HepG2 (cell line): ENCODE measurements around the gene SLCO3A1. TPM values are rescaled to one million over a fixed set of nuclear protein-coding genes. Genes with fewer than 3 reads are reported as not detected.

ENCODE experiments used
- ATAC-seq: fragments of 200-7000 bp; cut with Tn5 transposase; 3 replicates; pipeline ENCODE4 v1.9.1; 2020; ENCODE audit warnings: mild to moderate bottlenecking, moderate library complexity
- BruUV-seq: library from RNA; stranded (reverse); fragments of 400-500 nt; replicated peaks from 2 replicates; lab custom pipeline; 2021; lab: Mats Ljungman, UMichigan
- CTCF ChIA-PET: fragments of 300-600 bp; formaldehyde crosslinking; extraction: SDS; loops from one replicate; lab custom pipeline; 2021; ENCODE audit warnings: low total read pairs, inconsistent platforms, low intra/inter-chr PET ratio; lab: Yijun Ruan, JAX
- POLR2A ChIA-PET: fragments of 350-600 bp; sonication (Branson Sonifier 250); formaldehyde crosslinking; loops from one replicate; lab custom pipeline; 2020; ENCODE audit warnings: antibody characterized with exemption, inconsistent platforms; lab: Yijun Ruan, JAX
- DNase-seq: peaks from one replicate; pipeline ENCODE4 v3.0.0-alpha.2; 2015; ENCODE audit warnings: low spot score
- FAIRE-seq: peaks from 3 replicates; lab custom pipeline; 2011; peaks lifted over from hg19 to GRCh38; lab: Jason Lieb, UNC
- H2AFZ ChIP-seq: one replicate; pipeline ENCODE4 v1.6.1; 2011; ENCODE audit warnings: low read length, inconsistent platforms
- H3K27ac ChIP-seq: fragments of 300-600 bp; 3 replicates; pipeline ENCODE4 v1.8.0; 2011; ENCODE audit warnings: mixed run types, mild to moderate bottlenecking, mixed read lengths, low read length, inconsistent platforms; ENCODE audit not compliant: insufficient read depth; ENCODE audit errors: extremely low read length
- H3K27me3 ChIP-seq, 2 experiments: fragments of 200-600 bp in 1 of 2; 2 replicates in 1 of 2; 3 replicates in 1 of 2; pipeline versions ENCODE4 v1.6.0 to v1.8.0; 2011; ENCODE audit warnings: low read length in 2 of 2, mild to moderate bottlenecking in 2 of 2, moderate library complexity in 2 of 2, inconsistent platforms in 1 of 2; ENCODE audit not compliant: insufficient read depth in 2 of 2, control insufficient read depth in 1 of 2
- H3K36me3 ChIP-seq, 2 experiments: fragments of 200-600 bp in 1 of 2; replicated peaks in 1 of 2; 2 replicates in 1 of 2; 3 replicates in 1 of 2; pipeline versions ENCODE4 v1.5.1 to v1.8.0; 2011; ENCODE audit warnings: low read length in 2 of 2, inconsistent platforms in 1 of 2; ENCODE audit not compliant: insufficient read depth in 2 of 2, control insufficient read depth in 1 of 2
- H3K4me1 ChIP-seq: 2 replicates; pipeline ENCODE4 v1.5.1; 2012; ENCODE audit warnings: low read length, inconsistent platforms; ENCODE audit not compliant: insufficient read depth
- H3K4me2 ChIP-seq: 2 replicates; pipeline ENCODE4 v1.6.0; 2011; ENCODE audit warnings: low read depth, low read length, inconsistent platforms
- H3K4me3 ChIP-seq, 3 experiments: fragments of 200-600 bp in 1 of 3; sonication (generic), shearing (Covaris generic) in 1 of 3; replicated peaks in 1 of 3; 2 replicates each; pipeline ENCODE4 v1.5.1; 2011 to 2016; ENCODE audit warnings: low read length in 3 of 3, inconsistent platforms in 2 of 3, low read depth in 2 of 3, mild to moderate bottlenecking in 2 of 3, control low read depth in 1 of 3, mixed read lengths in 1 of 3; ENCODE audit not compliant: insufficient read depth in 1 of 3
- H3K79me2 ChIP-seq: one replicate; pipeline ENCODE4 v1.6.1; 2011; ENCODE audit warnings: low read length, inconsistent platforms; ENCODE audit not compliant: insufficient read depth
- H3K9ac ChIP-seq: 2 replicates; pipeline ENCODE4 v1.6.0; 2011; ENCODE audit warnings: mild to moderate bottlenecking, low read depth, low read length, inconsistent platforms; ENCODE audit not compliant: insufficient read depth
- H3K9me3 ChIP-seq: 2 replicates; pipeline ENCODE4 v1.5.1; 2012; ENCODE audit warnings: mild to moderate bottlenecking, low read length
- H4K20me1 ChIP-seq: 2 replicates; pipeline ENCODE4 v1.6.0; 2011; ENCODE audit warnings: inconsistent platforms, mild to moderate bottlenecking, low read length, moderate library complexity; ENCODE audit not compliant: insufficient read depth
- ARNTL ChIP-seq: sonication (generic); formaldehyde crosslinking; IDR thresholded peaks from 2 replicates; pipeline ENCODE4 v1.4.0; 2020; ENCODE audit warnings: mild to moderate bottlenecking, missing genetic modification reagents
- ATF7-NPFF ChIP-seq: sonication (generic); formaldehyde crosslinking; IDR thresholded peaks from 2 replicates; pipeline ENCODE4 v1.8.1; 2023; ENCODE audit warnings: mild to moderate bottlenecking, low read depth, missing genetic modification reagents, moderate library complexity
- HIC2 ChIP-seq: sonication (generic); formaldehyde crosslinking; IDR thresholded peaks from 2 replicates; pipeline ENCODE4 v1.9.0; 2022; ENCODE audit warnings: low read depth, missing genetic modification reagents
- MYPOP ChIP-seq: sonication (generic); formaldehyde crosslinking; IDR thresholded peaks from 2 replicates; pipeline ENCODE4 v1.8.1; 2023; ENCODE audit warnings: mild to moderate bottlenecking, moderate library complexity, missing genetic modification reagents
- ZFP1 ChIP-seq: IDR thresholded peaks from 2 replicates; pipeline ENCODE4 v1.6.1; 2016
- ZNF383 ChIP-seq: sonication (generic); formaldehyde crosslinking; IDR thresholded peaks from 2 replicates; pipeline ENCODE4 v1.4.0; 2020; ENCODE audit warnings: missing genetic modification reagents, mild to moderate bottlenecking, borderline replicate concordance
- ZNF431 ChIP-seq: sonication (generic); formaldehyde crosslinking; IDR thresholded peaks from 2 replicates; pipeline ENCODE4 v1.9.0; 2022; ENCODE audit warnings: missing genetic modification reagents, low read depth, mild to moderate bottlenecking, borderline replicate concordance
- ZNF574 ChIP-seq: sonication (generic); formaldehyde crosslinking; IDR thresholded peaks from 2 replicates; pipeline ENCODE4 v1.4.0; 2020; ENCODE audit warnings: missing genetic modification reagents
- ZNF781 ChIP-seq: sonication (generic); formaldehyde crosslinking; IDR thresholded peaks from 2 replicates; pipeline ENCODE4 v1.5.1; 2020; ENCODE audit warnings: borderline replicate concordance, mild to moderate bottlenecking, missing genetic modification reagents; ENCODE audit errors: not compliant biosample characterization
- WGBS: methylation state at CpG from one replicate; pipeline ENCODE4 v1.1.6; 2017; ENCODE audit warnings: low lambda C conversion rate; 5-methylcytosine and 5-hydroxymethylcytosine counted together
- in situ Hi-C: cut with HindIII; loops from 2 replicates; pipeline ENCODE4 v1.10.0; 2017; ENCODE audit warnings: low pct_unique_long_range_greater_than_20kb; ENCODE audit not compliant: extremely low pct_ligation_motif_present
- intact Hi-C: fragments of 100-400 bp; cut with micrococcal nuclease; formaldehyde crosslinking; loops from one replicate; pipeline ENCODE4 v1.10.0; 2022; ENCODE audit not compliant: unreplicated experiment
- polyA plus RNA-seq, 8 experiments: library from polyadenylated mRNA; depleted of rRNA in 3 of 8; stranded (reverse) in 7 of 8; unstranded in 1 of 8; fragments of >200 nt; fragmentation: Illumina TruSeq in 4 of 8; extraction: Trizol in 4 of 8; gene quantifications; 2 replicates each; pipeline versions ENCODE4 v1.2.1 to v1.2.3, GENCODE V29; 2011 to 2016; ENCODE audit warnings: low read depth in 4 of 8, missing spikeins in 1 of 8, mixed read lengths in 1 of 8; ENCODE audit not compliant: insufficient read depth in 1 of 8
- total RNA-seq, 5 experiments: library from RNA; depleted of rRNA; stranded (reverse); fragments of >200 nt; fragmentation: Illumina TruSeq; extraction: Trizol; gene quantifications; 2 replicates each; pipeline ENCODE4 v1.2.3, GENCODE V29; 2016; ENCODE audit warnings: low read depth in 1 of 5
- TF ChIP-seq, protein P1 (sequence below): sonication (generic); formaldehyde crosslinking; IDR thresholded peaks from 2 replicates; pipeline ENCODE4 v1.4.0; 2020; ENCODE audit warnings: mild to moderate bottlenecking, missing genetic modification reagents, borderline replicate concordance
- TF ChIP-seq, protein P2 (sequence below): sonication (generic); formaldehyde crosslinking; conservative IDR thresholded peaks from 2 replicates; pipeline ENCODE4 v1.8.0; 2022; ENCODE audit warnings: mild to moderate bottlenecking, moderate library complexity, missing genetic modification reagents
- TF ChIP-seq, protein P3 (sequence below): sonication (generic); formaldehyde crosslinking; IDR thresholded peaks from 2 replicates; pipeline ENCODE4 v1.9.0; 2021; ENCODE audit warnings: missing genetic modification reagents, mild to moderate bottlenecking, borderline replicate concordance

Gene SLCO3A1
- total and polyA plus RNA-seq, 2 of the 13 experiments (the other 11 are each of a cell fraction or from before 2014, with no cell fraction given) = 0.02 TPM; not detected in 1

DNA sequence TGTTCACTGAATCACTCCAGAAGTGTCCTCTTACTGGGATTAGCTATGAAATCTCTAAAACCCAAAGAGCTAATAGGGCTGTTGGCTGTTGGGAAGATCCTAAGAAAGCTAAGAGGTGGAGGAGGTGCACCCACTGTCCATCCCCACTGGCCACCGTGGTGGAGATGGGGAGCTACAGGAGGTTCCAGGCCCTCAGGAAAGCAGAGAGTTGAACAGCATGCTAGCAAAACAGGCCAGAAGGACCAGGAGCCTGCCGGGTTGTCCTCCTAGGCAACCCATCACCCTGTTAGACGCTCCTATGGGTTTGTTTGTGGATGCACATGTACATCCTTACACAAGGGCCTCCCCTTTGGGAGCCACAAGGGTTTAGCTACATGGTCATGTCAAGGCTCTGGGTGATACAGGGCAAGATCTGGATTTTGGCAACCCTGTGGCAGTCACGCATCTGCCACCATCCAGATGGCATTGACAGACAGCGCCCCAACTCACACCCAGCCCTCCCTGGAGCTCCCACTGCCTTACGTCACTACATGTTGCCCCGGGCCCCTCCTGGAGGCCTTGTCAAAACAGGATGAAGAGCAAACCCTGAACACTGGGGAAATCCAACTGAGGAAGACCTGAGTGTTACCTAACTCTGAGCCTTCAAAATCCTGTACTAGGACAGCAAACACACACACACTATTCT is 208.1 kb downstream of the SLCO3A1 start:
- H3K9me3 ChIP-seq = no peaks in the 10 kb centered on the region
- no peak overlapping the region for H2AFZ ChIP-seq
- whole genome bisulfite sequencing = 0% methylated on average over 3 of the region's 7 CpGs
- H3K79me2 ChIP-seq = no peaks in the 10 kb centered on the region
- no peak overlapping the region for H3K4me2 ChIP-seq
- BruUV-seq = no TSS peak
- ChIA-PET POLR2A (no interaction called here), CTCF (no interaction called here)
- H3K4me3 ChIP-seq = no peak overlapping the region
- H3K27ac ChIP-seq = no peak overlapping the region
- no peaks in the 10 kb centered on the region for H3K36me3 ChIP-seq
- intact Hi-C loops (no loop called here), in situ Hi-C loops (no loop called here)
- DNase-seq (no peak), ATAC-seq (no peak), FAIRE-seq (no peak)
- no peaks in the 10 kb centered on the region for H4K20me1 ChIP-seq
- H3K27me3 ChIP-seq = peaks cover 0 to 6% of the 10 kb centered on the region in 2 experiments; a peak in 2 of 5 replicates
- H3K9ac ChIP-seq = no peak overlapping the region
- no peaks in the 10 kb centered on the region for H3K4me1 ChIP-seq
- TF ChIP-seq ZNF431 (CRISPR knock-in tag) = no peak
- no peak for TF ChIP-seq ZFP1
- TF ChIP-seq, protein P1, sequence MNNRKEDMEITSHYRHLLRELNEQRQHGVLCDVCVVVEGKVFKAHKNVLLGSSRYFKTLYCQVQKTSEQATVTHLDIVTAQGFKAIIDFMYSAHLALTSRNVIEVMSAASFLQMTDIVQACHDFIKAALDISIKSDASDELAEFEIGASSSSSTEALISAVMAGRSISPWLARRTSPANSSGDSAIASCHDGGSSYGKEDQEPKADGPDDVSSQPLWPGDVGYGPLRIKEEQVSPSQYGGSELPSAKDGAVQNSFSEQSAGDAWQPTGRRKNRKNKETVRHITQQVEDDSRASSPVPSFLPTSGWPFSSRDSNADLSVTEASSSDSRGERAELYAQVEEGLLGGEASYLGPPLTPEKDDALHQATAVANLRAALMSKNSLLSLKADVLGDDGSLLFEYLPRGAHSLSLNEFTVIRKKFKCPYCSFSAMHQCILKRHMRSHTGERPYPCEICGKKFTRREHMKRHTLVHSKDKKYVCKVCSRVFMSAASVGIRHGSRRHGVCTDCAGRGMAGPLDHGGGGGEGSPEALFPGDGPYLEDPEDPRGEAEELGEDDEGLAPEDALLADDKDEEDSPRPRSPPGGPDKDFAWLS (CRISPR knock-in tag) = no peak
- no peak for TF ChIP-seq ZNF383
- TF ChIP-seq, protein P2, sequence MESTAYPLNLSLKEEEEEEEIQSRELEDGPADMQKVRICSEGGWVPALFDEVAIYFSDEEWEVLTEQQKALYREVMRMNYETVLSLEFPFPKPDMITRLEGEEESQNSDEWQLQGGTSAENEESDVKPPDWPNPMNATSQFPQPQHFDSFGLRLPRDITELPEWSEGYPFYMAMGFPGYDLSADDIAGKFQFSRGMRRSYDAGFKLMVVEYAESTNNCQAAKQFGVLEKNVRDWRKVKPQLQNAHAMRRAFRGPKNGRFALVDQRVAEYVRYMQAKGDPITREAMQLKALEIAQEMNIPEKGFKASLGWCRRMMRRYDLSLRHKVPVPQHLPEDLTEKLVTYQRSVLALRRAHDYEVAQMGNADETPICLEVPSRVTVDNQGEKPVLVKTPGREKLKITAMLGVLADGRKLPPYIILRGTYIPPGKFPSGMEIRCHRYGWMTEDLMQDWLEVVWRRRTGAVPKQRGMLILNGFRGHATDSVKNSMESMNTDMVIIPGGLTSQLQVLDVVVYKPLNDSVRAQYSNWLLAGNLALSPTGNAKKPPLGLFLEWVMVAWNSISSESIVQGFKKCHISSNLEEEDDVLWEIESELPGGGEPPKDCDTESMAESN (CRISPR knock-in tag) = no peak
- no peak for TF ChIP-seq HIC2
- TF ChIP-seq ZNF781 (CRISPR knock-in tag) = no peak
- no peak for TF ChIP-seq ATF7-NPFF (CRISPR knock-in tag)
- TF ChIP-seq ARNTL (CRISPR knock-in tag) = no peak
- TF ChIP-seq MYPOP (CRISPR knock-in tag) = no peak
- TF ChIP-seq, protein P3, sequence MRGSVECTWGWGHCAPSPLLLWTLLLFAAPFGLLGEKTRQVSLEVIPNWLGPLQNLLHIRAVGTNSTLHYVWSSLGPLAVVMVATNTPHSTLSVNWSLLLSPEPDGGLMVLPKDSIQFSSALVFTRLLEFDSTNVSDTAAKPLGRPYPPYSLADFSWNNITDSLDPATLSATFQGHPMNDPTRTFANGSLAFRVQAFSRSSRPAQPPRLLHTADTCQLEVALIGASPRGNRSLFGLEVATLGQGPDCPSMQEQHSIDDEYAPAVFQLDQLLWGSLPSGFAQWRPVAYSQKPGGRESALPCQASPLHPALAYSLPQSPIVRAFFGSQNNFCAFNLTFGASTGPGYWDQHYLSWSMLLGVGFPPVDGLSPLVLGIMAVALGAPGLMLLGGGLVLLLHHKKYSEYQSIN (CRISPR knock-in tag) = no peak
- no peak for TF ChIP-seq ZNF574 (CRISPR knock-in tag)
